Right atrium auricular region (tissue), 2 donors: ENCODE measurements around the gene AMOTL2. TPM values are rescaled to one million over a fixed set of nuclear protein-coding genes. Genes with fewer than 3 reads are reported as not detected.
A peak's percentile ranks its signal among the peaks of the same experiment; 100 is the strongest.

Experiments
- DNase-seq: peaks from one replicate; pipeline ENCODE4 v3.0.0-alpha.2; 2019; ENCODE audit warnings: low spot score
- H3K27ac ChIP-seq, 2 donors: fragments of 200-600 bp; sonication (generic); 1 replicate in 1 of 2; 2 replicates in 1 of 2; pipeline ENCODE4 v1.5.1; 2016 to 2019
- H3K27me3 ChIP-seq, 2 donors: fragments of 200-600 bp; sonication (generic); one replicate each; pipeline versions ENCODE4 v1.5.1 to v1.6.0; 2017 to 2019
- H3K36me3 ChIP-seq: fragments of 200-600 bp; sonication (generic); one replicate; pipeline ENCODE4 v1.5.1; 2016
- H3K4me1 ChIP-seq, 2 donors: fragments of 200-600 bp; sonication (generic); one replicate each; pipeline versions ENCODE4 v1.5.1 to v1.6.0; 2017 to 2019
- H3K4me3 ChIP-seq, 2 donors: fragments of 200-600 bp; sonication (generic); 1 replicate in 1 of 2; 2 replicates in 1 of 2; pipeline ENCODE4 v1.5.1; 2017 to 2019; ENCODE audit warnings: mild to moderate bottlenecking in 1 of 2, moderate library complexity in 1 of 2
- H3K9me3 ChIP-seq, 2 donors: fragments of 200-600 bp; sonication (generic); one replicate each; pipeline ENCODE4 v1.5.1; 2019
- total RNA-seq, 2 donors: library from RNA; depleted of rRNA; stranded (reverse); fragments of >200 nt; gene quantifications; one replicate each; pipeline ENCODE4 v1.1.0, GENCODE V29; 2016
- TF ChIP-seq, protein P1 (sequence below), 2 donors: fragments of 200-600 bp; sonication (generic); IDR thresholded peaks; one replicate each; pipeline ENCODE4 v1.5.1; 2019; ENCODE audit warnings: antibody characterized with exemption in 2 of 2

Gene AMOTL2
- total RNA-seq, 2 donors from 2014 or later, result 62.3 to 119 TPM

DNA sequence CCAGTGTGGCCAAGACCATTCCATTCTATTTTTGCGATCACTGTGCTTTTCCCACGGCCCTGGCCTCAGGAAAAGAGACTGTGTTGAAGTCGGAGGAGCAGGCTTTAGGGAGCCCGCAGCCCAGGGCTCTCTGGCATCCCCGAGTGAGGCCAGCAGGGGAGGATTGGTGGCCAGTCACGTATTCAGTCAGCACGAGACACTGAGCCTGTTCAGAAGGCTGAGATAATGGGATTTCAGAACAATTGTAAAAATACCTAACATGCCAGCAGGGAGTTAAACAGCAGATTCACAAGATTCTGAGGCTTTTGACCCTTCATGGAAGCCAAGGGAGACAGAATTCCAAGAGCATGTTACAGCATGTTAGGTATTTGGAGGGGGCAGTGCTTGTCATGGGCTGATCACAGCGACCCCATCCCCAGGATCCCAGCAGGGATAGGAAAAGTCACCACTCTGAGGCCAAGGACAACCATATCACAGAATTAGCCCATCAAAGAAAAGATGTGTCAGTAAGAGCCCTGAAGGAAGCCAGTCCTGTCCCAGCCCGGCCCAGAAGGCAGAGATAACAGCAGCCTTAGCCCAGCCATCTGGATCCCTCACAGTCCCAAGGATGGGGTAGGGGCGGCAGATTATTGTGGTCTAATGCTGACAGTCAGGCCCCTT lies 40.6 kb downstream of the AMOTL2 start:
- Histone ChIP-seq H3K27me3 (no peaks in the 10 kb centered on the region), H3K9me3 (no peaks in the 10 kb centered on the region), H3K27ac (peak overlapping the region; percentile 46 to 80), H3K36me3 (no peaks in the 10 kb centered on the region), H3K4me1 (peaks cover 0 to 62% of the 10 kb centered on the region in 2 donors), H3K4me3 (no peak overlapping the region)
- TF ChIP-seq, protein P1, sequence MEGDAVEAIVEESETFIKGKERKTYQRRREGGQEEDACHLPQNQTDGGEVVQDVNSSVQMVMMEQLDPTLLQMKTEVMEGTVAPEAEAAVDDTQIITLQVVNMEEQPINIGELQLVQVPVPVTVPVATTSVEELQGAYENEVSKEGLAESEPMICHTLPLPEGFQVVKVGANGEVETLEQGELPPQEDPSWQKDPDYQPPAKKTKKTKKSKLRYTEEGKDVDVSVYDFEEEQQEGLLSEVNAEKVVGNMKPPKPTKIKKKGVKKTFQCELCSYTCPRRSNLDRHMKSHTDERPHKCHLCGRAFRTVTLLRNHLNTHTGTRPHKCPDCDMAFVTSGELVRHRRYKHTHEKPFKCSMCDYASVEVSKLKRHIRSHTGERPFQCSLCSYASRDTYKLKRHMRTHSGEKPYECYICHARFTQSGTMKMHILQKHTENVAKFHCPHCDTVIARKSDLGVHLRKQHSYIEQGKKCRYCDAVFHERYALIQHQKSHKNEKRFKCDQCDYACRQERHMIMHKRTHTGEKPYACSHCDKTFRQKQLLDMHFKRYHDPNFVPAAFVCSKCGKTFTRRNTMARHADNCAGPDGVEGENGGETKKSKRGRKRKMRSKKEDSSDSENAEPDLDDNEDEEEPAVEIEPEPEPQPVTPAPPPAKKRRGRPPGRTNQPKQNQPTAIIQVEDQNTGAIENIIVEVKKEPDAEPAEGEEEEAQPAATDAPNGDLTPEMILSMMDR (IDR thresholded peaks at IDR 0.05), result no peak
- DNase-seq, result no peak

- H3K4me3 ChIP-seq, result no peak overlapping the region
- H3K27me3 ChIP-seq, result no peaks in the 10 kb centered on the region
- H3K4me1 ChIP-seq, result peaks cover 0 to 73% of the 10 kb centered on the region in 2 donors
- H3K27ac ChIP-seq, result no peak overlapping the region
- H3K36me3 ChIP-seq, result no peaks in the 10 kb centered on the region
- TF ChIP-seq, protein P1 (IDR thresholded peaks at IDR 0.05), result no peak
- no peaks in the 10 kb centered on the region for H3K9me3 ChIP-seq
- DNase-seq, result no peak
These were observed 41.9 kb downstream of the AMOTL2 start for GRCh38 chr3:134332344-134332743.

GRCh38 chr3:134331811-134332199 lies 42.4 kb downstream of the AMOTL2 start:
- TF ChIP-seq, protein P1 (IDR thresholded peaks at IDR 0.05), result no peak
- H3K36me3 ChIP-seq, result no peaks in the 10 kb centered on the region
- no peaks in the 10 kb centered on the region for H3K27me3 ChIP-seq
- no peak for DNase-seq
- H3K27ac ChIP-seq, result peak overlapping the region in 1 of 2 donors; percentile 40
- no peak overlapping the region for H3K4me3 ChIP-seq
- H3K4me1 ChIP-seq, result peaks cover 0 to 76% of the 10 kb centered on the region in 2 donors
- no peaks in the 10 kb centered on the region for H3K9me3 ChIP-seq

DNA sequence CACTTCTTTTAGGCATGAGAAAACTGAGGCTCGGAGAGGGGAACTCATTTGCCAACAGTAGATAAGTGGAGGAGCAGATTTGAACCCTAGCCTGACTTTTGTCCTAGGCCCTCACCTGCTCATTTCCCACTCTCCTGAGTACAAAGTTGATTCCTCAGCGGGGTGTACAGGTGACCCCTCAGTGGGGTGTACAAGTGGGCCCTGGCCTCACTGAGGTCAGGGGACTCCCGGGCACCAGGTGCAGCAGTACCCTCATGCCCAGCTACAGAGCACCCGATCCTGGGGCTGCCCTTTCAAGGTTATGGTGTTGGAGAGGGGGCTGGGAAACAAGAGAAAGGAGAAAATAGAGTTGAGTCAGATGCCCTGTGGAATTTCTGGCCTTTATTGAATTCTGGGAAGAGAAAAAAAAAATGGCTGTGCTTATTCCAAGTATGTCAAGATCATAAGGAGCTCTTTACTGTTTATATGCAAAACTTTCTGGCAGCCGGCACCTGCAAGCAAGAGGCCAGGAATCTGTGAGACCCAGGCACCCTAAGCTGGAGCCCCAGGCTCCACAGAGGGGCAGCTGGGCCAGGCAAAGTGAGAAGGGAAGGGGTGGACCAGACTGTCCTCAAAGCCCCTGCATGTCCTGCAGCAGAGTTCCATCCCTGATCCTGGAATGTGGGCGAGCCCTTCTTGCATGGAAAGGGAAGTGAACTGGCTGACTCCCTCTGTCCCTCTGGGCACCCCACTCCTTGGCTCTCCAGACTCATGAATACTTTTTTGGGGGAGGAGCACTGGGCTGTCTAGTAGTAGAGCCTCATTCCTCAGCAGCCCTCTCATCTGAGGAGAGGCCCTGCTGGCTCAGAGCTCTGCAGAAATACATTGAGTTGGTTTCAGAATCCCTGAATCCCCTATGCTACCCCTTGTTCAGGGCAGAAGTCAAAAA lies 43.1 kb downstream of the AMOTL2 start:
- DNase-seq, result peak; percentile 73
- H3K9me3 ChIP-seq, result no peaks in the 10 kb centered on the region
- no peaks in the 10 kb centered on the region for H3K27me3 ChIP-seq
- H3K27ac ChIP-seq, result peak overlapping the region in 1 of 2 donors; percentile 40
- H3K4me3 ChIP-seq, result no peak overlapping the region
- H3K36me3 ChIP-seq, result no peaks in the 10 kb centered on the region
- TF ChIP-seq, protein P1 (IDR thresholded peaks at IDR 0.05), result no peak
- peaks cover 0 to 76% of the 10 kb centered on the region in 2 donors for H3K4me1 ChIP-seq

- no peak overlapping the region for H3K27ac ChIP-seq
- H3K4me1 ChIP-seq, result peaks cover 0 to 71% of the 10 kb centered on the region in 2 donors
- DNase-seq, result no peak
These were observed 45.4 kb downstream of the AMOTL2 start for GRCh38 chr3:134328846-134329245.

More at GRCh38 chr3:134328846-134329245, 45.4 kb downstream of the AMOTL2 start:
- TF ChIP-seq, protein P1 (IDR thresholded peaks at IDR 0.05), result no peak
- no peak overlapping the region for H3K4me3 ChIP-seq
- no peaks in the 10 kb centered on the region for H3K9me3 ChIP-seq
- H3K36me3 ChIP-seq, result no peaks in the 10 kb centered on the region
- no peaks in the 10 kb centered on the region for H3K27me3 ChIP-seq
